ENCODE measurements around the gene INHBB. TPM values are rescaled to one million over a fixed set of nuclear protein-coding genes. Genes with fewer than 3 reads are reported as not detected.
"Not testable (repeated sequence)": the region's sequence is repeated elsewhere in the genome, so short reads cannot be mapped to it uniquely, and the experiment has no call there.

Gene INHBB
- polyA plus RNA-seq (2012; ENCODE audit: insufficient read depth, insufficient read length), result not detected

DNA sequence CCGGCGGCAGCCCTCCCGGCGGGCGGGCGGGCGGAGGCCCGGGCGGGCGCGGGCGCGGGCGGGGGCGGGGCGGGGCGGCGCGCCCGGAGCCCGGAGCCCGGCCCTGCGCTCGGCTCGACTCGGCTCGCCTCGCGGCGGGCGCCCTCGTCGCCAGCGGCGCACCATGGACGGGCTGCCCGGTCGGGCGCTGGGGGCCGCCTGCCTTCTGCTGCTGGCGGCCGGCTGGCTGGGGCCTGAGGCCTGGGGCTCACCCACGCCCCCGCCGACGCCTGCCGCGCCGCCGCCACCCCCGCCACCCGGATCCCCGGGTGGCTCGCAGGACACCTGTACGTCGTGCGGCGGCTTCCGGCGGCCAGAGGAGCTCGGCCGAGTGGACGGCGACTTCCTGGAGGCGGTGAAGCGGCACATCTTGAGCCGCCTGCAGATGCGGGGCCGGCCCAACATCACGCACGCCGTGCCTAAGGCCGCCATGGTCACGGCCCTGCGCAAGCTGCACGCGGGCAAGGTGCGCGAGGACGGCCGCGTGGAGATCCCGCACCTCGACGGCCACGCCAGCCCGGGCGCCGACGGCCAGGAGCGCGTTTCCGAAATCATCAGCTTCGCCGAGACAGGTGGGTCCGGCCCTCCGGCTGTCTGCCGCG lies at the start of gene INHBB:
Gene INHBB (plus strand): TSS at position 111 of the 641 bp plus-strand sequence. CDS start 53 bp downstream, at position 164.
- no peak within 1 kb of the TSS for H3K4me3 ChIP-seq (ENCODE audit: low read length)
- no peak for DNase-seq (ENCODE audit: low read depth, low spot score)

GRCh38 chr2:120298173-120298835 lies 47.6 kb upstream of the INHBB start:
- DNase-seq (ENCODE audit: low read depth, low spot score), result no peak
- no peak overlapping the region for H3K4me3 ChIP-seq (ENCODE audit: low read length)

DNA sequence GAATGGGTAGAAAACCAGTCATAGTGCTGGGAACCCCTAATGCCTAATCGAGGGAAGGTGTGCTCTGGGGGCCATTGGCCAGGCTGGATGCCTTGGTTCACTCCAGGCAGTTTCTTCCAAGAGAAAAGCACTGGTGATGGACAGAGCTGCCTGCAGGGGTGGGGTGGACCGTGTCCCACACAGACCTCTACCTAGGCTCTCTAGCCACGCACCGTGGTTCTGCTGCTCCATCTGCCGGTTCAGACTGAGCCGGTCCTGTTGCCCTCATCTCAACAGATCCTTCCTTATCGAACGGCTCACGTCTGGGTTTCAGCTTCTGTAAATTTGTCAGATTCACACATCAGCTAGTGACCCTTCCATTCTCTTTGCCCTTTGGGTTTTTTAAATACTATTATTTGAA lies 46.9 kb upstream of the INHBB start:
- DNase-seq (ENCODE audit: low read depth, low spot score), result no peak
- no peak overlapping the region for H3K4me3 ChIP-seq (ENCODE audit: low read length)

GRCh38 chr2:120299561-120299960 lies 46.4 kb upstream of the INHBB start:
- no peak for DNase-seq (ENCODE audit: low read depth, low spot score)
- H3K4me3 ChIP-seq (ENCODE audit: low read length), result no peak overlapping the region

GRCh38 chr2:120300385-120300784 lies 45.6 kb upstream of the INHBB start:
- DNase-seq (ENCODE audit: low read depth, low spot score), result no peak
- no peak overlapping the region for H3K4me3 ChIP-seq (ENCODE audit: low read length)

GRCh38 chr2:120301284-120301683 lies 44.7 kb upstream of the INHBB start:
- H3K4me3 ChIP-seq (ENCODE audit: low read length), result no peak overlapping the region
- no peak for DNase-seq (ENCODE audit: low read depth, low spot score)

DNA sequence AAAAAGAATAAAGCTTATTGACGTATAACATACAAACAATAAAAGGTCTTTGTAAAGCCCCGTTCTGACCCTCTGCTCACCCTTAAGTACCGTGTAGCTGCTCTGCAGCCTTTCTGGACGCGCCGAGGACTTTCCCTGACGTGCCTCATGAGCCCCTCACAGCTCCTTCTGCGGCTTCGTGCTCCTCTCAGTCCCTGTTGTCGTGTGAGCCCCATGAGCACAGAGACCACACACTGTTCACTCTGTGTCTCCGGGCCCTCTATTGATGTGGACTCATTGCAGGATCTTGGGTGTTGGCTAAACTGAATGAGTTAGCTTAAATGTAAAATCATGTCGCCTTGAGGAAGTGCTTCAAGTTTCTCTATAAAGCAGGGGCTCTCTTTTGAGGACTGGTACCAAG lies 43.6 kb upstream of the INHBB start:
- DNase-seq (ENCODE audit: low read depth, low spot score), result no peak
- H3K4me3 ChIP-seq (ENCODE audit: low read length), result no peak overlapping the region

GRCh38 chr2:120303177-120303576 lies 42.8 kb upstream of the INHBB start:
- DNase-seq (ENCODE audit: low read depth, low spot score), result no peak
- H3K4me3 ChIP-seq (ENCODE audit: low read length), result no peak overlapping the region

DNA sequence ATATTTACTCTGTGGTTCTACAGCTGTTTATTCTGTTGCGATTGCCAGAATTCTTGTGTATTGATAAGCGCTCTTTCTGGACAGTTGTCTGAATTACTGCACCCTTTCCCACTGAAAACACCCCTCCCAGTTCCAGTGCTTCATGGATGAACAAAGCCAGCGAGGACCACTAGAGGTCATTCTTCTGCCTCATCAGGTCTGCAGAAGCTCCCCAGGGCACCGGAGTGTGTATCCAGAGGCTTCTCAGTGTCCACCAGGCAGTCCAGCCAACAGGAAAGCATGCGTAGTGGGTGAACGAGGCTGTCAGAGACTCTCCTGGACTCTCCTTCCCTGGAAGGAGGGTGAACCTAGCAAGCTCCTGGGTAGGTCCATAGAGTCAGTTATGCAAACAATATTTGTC lies 40.6 kb upstream of the INHBB start:
- no peak for DNase-seq (ENCODE audit: low read depth, low spot score)
- H3K4me3 ChIP-seq (ENCODE audit: low read length), result no peak overlapping the region

- DNase-seq (ENCODE audit: low read depth, low spot score), result no peak
- no peak overlapping the region for H3K4me3 ChIP-seq (ENCODE audit: low read length)
Observed at GRCh38 chr2:120305937-120306490, 39.9 kb upstream of the INHBB start.

- DNase-seq (ENCODE audit: low read depth, low spot score), result no peak
- no peak overlapping the region for H3K4me3 ChIP-seq (ENCODE audit: low read length)
Observed at GRCh38 chr2:120307482-120307881, 38.5 kb upstream of the INHBB start.

GRCh38 chr2:120308038-120308910 lies 37.7 kb upstream of the INHBB start:
- H3K4me3 ChIP-seq (ENCODE audit: low read length), result no peak overlapping the region
- no peak for DNase-seq (ENCODE audit: low read depth, low spot score)

GRCh38 chr2:120310136-120310535 lies 35.8 kb upstream of the INHBB start:
- no peak for DNase-seq (ENCODE audit: low read depth, low spot score)
- H3K4me3 ChIP-seq (ENCODE audit: low read length), result no peak overlapping the region

DNA sequence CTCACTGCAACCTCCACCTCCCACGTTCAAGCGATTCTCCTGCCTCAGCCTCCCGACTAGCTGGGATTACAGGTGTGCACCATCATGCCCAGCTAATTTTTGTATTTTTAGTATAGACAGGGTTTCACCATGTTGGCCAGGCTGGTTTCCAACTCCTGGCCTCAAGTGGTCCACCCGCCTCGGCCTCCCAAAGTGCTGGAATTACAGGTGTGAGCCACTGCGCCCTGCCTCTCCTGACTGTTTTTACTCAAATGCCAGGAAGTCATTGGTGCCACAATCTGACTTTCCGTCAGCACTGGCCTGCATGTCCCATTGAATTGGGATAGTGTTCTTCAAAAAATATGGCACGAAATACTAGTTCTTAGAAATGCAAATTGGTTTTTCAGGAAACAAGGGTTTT lies 35.1 kb upstream of the INHBB start:
- DNase-seq (ENCODE audit: low read depth, low spot score); H3K4me3 ChIP-seq (ENCODE audit: low read length): not testable (repeated sequence)

- DNase-seq (ENCODE audit: low read depth, low spot score), result no peak
- H3K4me3 ChIP-seq (ENCODE audit: low read length), result no peak overlapping the region
Observed at GRCh38 chr2:120312076-120312475, 33.9 kb upstream of the INHBB start.

DNA sequence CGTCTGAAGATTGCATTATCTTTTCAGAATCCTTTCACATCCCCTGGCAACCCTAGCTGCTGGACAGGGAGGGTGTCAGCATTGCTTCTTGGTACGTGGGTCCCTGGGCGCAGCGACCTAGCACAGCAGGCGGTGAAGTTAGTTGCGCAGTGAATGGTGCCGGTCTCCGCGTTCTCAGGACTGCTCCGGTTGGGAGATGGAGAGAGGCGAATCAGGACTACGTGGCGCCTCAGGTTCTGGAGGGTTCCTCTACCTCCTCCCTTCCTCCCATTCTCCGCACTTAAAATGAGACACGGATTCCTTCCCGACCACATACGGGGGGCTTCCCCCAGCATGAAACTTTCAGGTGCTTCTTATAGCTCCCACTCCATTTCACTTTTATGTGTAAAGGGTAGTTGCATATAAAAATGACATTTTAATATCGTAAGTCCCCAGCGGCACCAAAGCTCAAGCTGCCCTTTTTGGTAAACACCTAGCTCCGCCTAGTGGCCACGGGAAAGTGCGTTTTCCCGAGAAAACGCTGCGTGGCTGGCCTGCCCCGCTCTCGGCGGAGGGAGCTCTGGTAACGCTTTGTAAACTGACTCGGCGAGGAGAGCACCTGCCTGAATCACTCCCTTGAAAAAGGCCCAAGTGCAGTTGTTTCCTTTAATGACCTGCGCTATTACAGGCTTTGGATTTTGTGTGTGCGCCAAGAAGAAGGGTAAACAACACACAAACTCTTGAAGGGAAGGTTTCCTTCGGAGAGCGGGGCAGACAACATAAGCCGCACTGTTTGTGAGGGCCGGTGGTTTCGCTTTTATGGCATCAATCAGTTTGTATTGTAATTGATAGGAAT lies 32.9 kb upstream of the INHBB start:
- peak; percentile 71 for DNase-seq (ENCODE audit: low read depth, low spot score)
- peak overlapping the region; percentile 10 for H3K4me3 ChIP-seq (ENCODE audit: low read length)

- no peak for DNase-seq (ENCODE audit: low read depth, low spot score)
Observed at GRCh38 chr2:120313695-120314615, 32.0 kb upstream of the INHBB start.

More at GRCh38 chr2:120313695-120314615, 32.0 kb upstream of the INHBB start:
- H3K4me3 ChIP-seq (ENCODE audit: low read length), result peak overlapping the region; percentile 10
